IMR-90 (cell line): ENCODE data around the gene MPP7. TPM values are rescaled to one million over a fixed set of nuclear protein-coding genes. Genes with fewer than 3 reads are reported as not detected.

Experiments
- ATAC-seq: fragments of 200-7000 bp; cut with Tn5 transposase; 2 replicates; pipeline ENCODE4 v1.9.1; 2020; ENCODE audit warnings: low read depth, mild to moderate bottlenecking, moderate library complexity
- BruUV-seq: library from RNA; stranded (reverse); fragments of 400-500 nt; replicated peaks from 2 replicates; lab custom pipeline; 2021; lab: Mats Ljungman, UMichigan
- CTCF ChIA-PET: fragments of 300-600 bp; formaldehyde crosslinking; extraction: SDS; loops from one replicate; lab custom pipeline; 2021; ENCODE audit warnings: antibody characterized with exemption; lab: Yijun Ruan, JAX
- POLR2A ChIA-PET: fragments of 300-600 bp; sonication (Branson Sonifier 250); formaldehyde crosslinking; loops from one replicate; lab custom pipeline; 2022; ENCODE audit warnings: antibody characterized with exemption; ENCODE audit not compliant: unreplicated experiment; lab: Charles Lee
- DNase-seq: peaks from one replicate; pipeline ENCODE4 v3.0.0; 2013
- H2AFZ ChIP-seq: replicated peaks from 2 replicates; pipeline ENCODE3; 2013; ENCODE audit warnings: low read length, mild to moderate bottlenecking; ENCODE audit not compliant: poor library complexity
- H2AK5ac ChIP-seq: 2 replicates; pipeline ENCODE4 v1.6.1; 2013; ENCODE audit warnings: low read depth, low read length, inconsistent platforms
- H2AK9ac ChIP-seq: replicated peaks from 2 replicates; pipeline ENCODE3; 2013; ENCODE audit warnings: mild to moderate bottlenecking, low read depth, low read length, moderate library complexity; ENCODE audit not compliant: poor library complexity
- H2BK120ac ChIP-seq: 2 replicates; pipeline ENCODE4 v1.6.1; 2013; ENCODE audit warnings: low read depth, low read length, inconsistent platforms
- H2BK15ac ChIP-seq: 3 replicates; pipeline ENCODE4 v1.6.1; 2013; ENCODE audit warnings: low read depth, low read length, inconsistent platforms
- H2BK20ac ChIP-seq: 2 replicates; pipeline ENCODE4 v1.6.1; 2013; ENCODE audit warnings: low read depth, mild to moderate bottlenecking, inconsistent platforms, low read length, moderate library complexity
- H2BK5ac ChIP-seq: 2 replicates; pipeline ENCODE4 v1.6.1; 2013; ENCODE audit warnings: mild to moderate bottlenecking, low read depth, low read length, inconsistent platforms; ENCODE audit not compliant: poor library complexity, severe bottlenecking
- H3K14ac ChIP-seq: replicated peaks from 2 replicates; pipeline ENCODE4 v1.6.1; 2013; ENCODE audit warnings: low read depth, low read length, inconsistent platforms
- H3K18ac ChIP-seq: 2 replicates; pipeline ENCODE4 v1.6.1; 2013; ENCODE audit warnings: low read depth, low read length, control low read depth
- H3K23ac ChIP-seq: 2 replicates; pipeline ENCODE4 v1.6.1; 2013; ENCODE audit warnings: low read depth, low read length, inconsistent platforms
- H3K27ac ChIP-seq: 2 replicates; pipeline ENCODE4 v1.5.1; 2013; ENCODE audit warnings: mild to moderate bottlenecking, control low read depth, low read length; ENCODE audit not compliant: insufficient read depth
- H3K27me3 ChIP-seq: 2 replicates; pipeline ENCODE4 v1.6.1; 2013; ENCODE audit warnings: low read length; ENCODE audit not compliant: control insufficient read depth, insufficient read depth
- H3K36me3 ChIP-seq: 2 replicates; pipeline ENCODE4 v1.6.1; 2013; ENCODE audit warnings: low read length, mixed read lengths; ENCODE audit not compliant: control insufficient read depth, insufficient read depth
- H3K4ac ChIP-seq: 2 replicates; pipeline ENCODE4 v1.6.1; 2013; ENCODE audit warnings: low read depth, low read length, inconsistent platforms
- H3K4me1 ChIP-seq: 2 replicates; pipeline ENCODE4 v1.6.1; 2013; ENCODE audit warnings: low read length, mixed read lengths; ENCODE audit not compliant: control insufficient read depth, insufficient read depth
- H3K4me2 ChIP-seq: 2 replicates; pipeline ENCODE4 v1.6.1; 2013; ENCODE audit warnings: low read depth, mild to moderate bottlenecking, control low read depth, low read length, moderate library complexity
- H3K4me3 ChIP-seq: 2 replicates; pipeline ENCODE4 v1.5.1; 2013; ENCODE audit warnings: low read depth, mild to moderate bottlenecking, control low read depth, low read length, moderate library complexity; ENCODE audit not compliant: insufficient read depth
- H3K56ac ChIP-seq: 2 replicates; pipeline ENCODE4 v1.6.1; 2013; ENCODE audit warnings: low read length, inconsistent platforms; ENCODE audit not compliant: insufficient read depth; ENCODE audit errors: extremely low read depth
- H3K79me1 ChIP-seq, 2 experiments: 2 replicates each; pipeline ENCODE4 v1.6.1; 2013; ENCODE audit warnings: low read length in 2 of 2, inconsistent platforms in 1 of 2, low read depth in 1 of 2
- H3K9ac ChIP-seq: 2 replicates; pipeline ENCODE4 v1.6.1; 2013; ENCODE audit warnings: low read depth, low read length, control low read depth
- H3K9me1 ChIP-seq: 2 replicates; pipeline ENCODE4 v1.6.1; 2013; ENCODE audit warnings: low read length, inconsistent platforms; ENCODE audit not compliant: insufficient read depth
- H3K9me3 ChIP-seq: 2 replicates; pipeline ENCODE4 v1.6.1; 2013; ENCODE audit warnings: low read length; ENCODE audit not compliant: control insufficient read depth, insufficient read depth
- H4K20me1 ChIP-seq: 2 replicates; pipeline ENCODE4 v1.6.1; 2013; ENCODE audit warnings: low read length, inconsistent platforms; ENCODE audit not compliant: insufficient read depth
- H4K5ac ChIP-seq: 2 replicates; pipeline ENCODE4 v1.6.1; 2013; ENCODE audit warnings: mild to moderate bottlenecking, low read depth, low read length, control low read depth
- H4K8ac ChIP-seq, 2 experiments: 2 replicates each; pipeline ENCODE4 v1.6.1; 2013; ENCODE audit warnings: low read depth in 2 of 2, low read length in 2 of 2, control low read depth in 1 of 2, inconsistent platforms in 1 of 2
- H4K91ac ChIP-seq: 2 replicates; pipeline ENCODE4 v1.6.1; 2013; ENCODE audit warnings: low read depth, low read length, inconsistent platforms; ENCODE audit not compliant: insufficient read depth
- CEBPB ChIP-seq: IDR thresholded peaks from 2 replicates; pipeline ENCODE4 v1.6.1; 2012; ENCODE audit warnings: low read depth, low read length, improper control_type of control experiment
- CTCF ChIP-seq: conservative IDR thresholded peaks from 2 replicates; pipeline ENCODE4 v1.5.1; 2012; ENCODE audit warnings: mild to moderate bottlenecking, low read depth, low read length, improper control_type of control experiment
- RFX5 ChIP-seq: IDR thresholded peaks from 2 replicates; pipeline ENCODE4 v1.8.0; 2012; ENCODE audit warnings: low read depth, mild to moderate bottlenecking, low read length, moderate library complexity
- WGBS, 2 experiments: methylation state at CpG; one replicate each; pipeline versions ENCODE4 v1.1.5 to v1.1.7; 2013; ENCODE audit warnings: missing lambda C conversion rate in 2 of 2; ENCODE audit not compliant: insufficient read length in 1 of 2; ENCODE audit errors: extremely low coverage in 2 of 2; 5-methylcytosine and 5-hydroxymethylcytosine counted together
- dilution Hi-C: fragments of 300-500 bp; cut with HindIII; formaldehyde crosslinking; loops from one replicate; pipeline ENCODE4 v1.14.3; 2018; ENCODE audit warnings: low sequenced_read_pairs; ENCODE audit not compliant: unreplicated experiment
- in situ Hi-C: fragments of 300-500 bp; cut with MboI; formaldehyde crosslinking; loops from 3 replicates; pipeline ENCODE4 v1.14.3; 2019; ENCODE audit warnings: low sequenced_read_pairs, inconsistent platforms, mixed read lengths
- intact Hi-C: fragments of 100-400 bp; cut with micrococcal nuclease; formaldehyde crosslinking; loops from 2 replicates; pipeline ENCODE4 v1.10.0; 2022
- polyA plus RNA-seq, 3 experiments: library from polyadenylated mRNA; depleted of rRNA; stranded (reverse); fragments of >200 nt; gene quantifications; 2 replicates each; pipeline ENCODE4 v1.2.3, GENCODE V29; 2012; ENCODE audit warnings: low replicate concordance in 1 of 3
- total RNA-seq: library from RNA; depleted of rRNA; stranded (reverse); fragments of >200 nt; gene quantifications from 2 replicates; pipeline ENCODE4 v1.2.3, GENCODE V29; 2012

MPP7 gene
- total and polyA plus RNA-seq, 2 of the 4 experiments (the other 2 are of a cell fraction), result 0.39 to 1.4 TPM

GRCh38 chr10:28343987-28344895 lies 41.4 kb upstream of the MPP7 start:
- no TSS peak for BruUV-seq
- H3K27ac ChIP-seq, result no peak overlapping the region
- no peak overlapping the region for H2BK5ac ChIP-seq
- H4K20me1 ChIP-seq, result no peaks in the 10 kb centered on the region
- H3K36me3 ChIP-seq, result no peaks in the 10 kb centered on the region
- no peak overlapping the region for H2AK5ac ChIP-seq
- no peaks in the 10 kb centered on the region for H3K9me1 ChIP-seq
- no peak overlapping the region for H2BK20ac ChIP-seq
- no peak overlapping the region for H3K4ac ChIP-seq
- peaks cover 4% of the 10 kb centered on the region for H3K9me3 ChIP-seq
- no peak overlapping the region for H3K23ac ChIP-seq
- H4K91ac ChIP-seq, result no peak overlapping the region
- H3K4me2 ChIP-seq, result no peak overlapping the region
- H3K14ac ChIP-seq, result no peak overlapping the region
- no peak overlapping the region for H3K4me3 ChIP-seq
- 50% methylated on average over 1 of the region's 6 CpGs; no CpG with 5 or more reads in 1 of the 2 experiments for WGBS, 2 experiments
- H3K56ac ChIP-seq, result no peak overlapping the region
- H3K79me1 ChIP-seq, result no peaks in the 10 kb centered on the region
- POLR2A ChIA-PET, result no interaction called here
- DNase-seq (no peak), ATAC-seq (no peak)
- H2AFZ ChIP-seq, result no peak overlapping the region
- no peak overlapping the region for H2AK9ac ChIP-seq
- H2BK120ac ChIP-seq, result no peak overlapping the region
- H3K27me3 ChIP-seq, result peaks cover 10% of the 10 kb centered on the region
- H3K4me1 ChIP-seq, result no peaks in the 10 kb centered on the region
- TF ChIP-seq RFX5 (no peak), CTCF (no peak), CEBPB (no peak)
- intact Hi-C loops (no loop called here), in situ Hi-C loops (no loop called here), dilution Hi-C loops (no loop called here)
- H3K9ac ChIP-seq, result no peak overlapping the region
- H4K5ac ChIP-seq, result no peak overlapping the region
- no peak overlapping the region for H4K8ac ChIP-seq
- CTCF ChIA-PET, result no interaction called here
- no peak overlapping the region for H2BK15ac ChIP-seq
- no peak overlapping the region for H3K18ac ChIP-seq
